ENCODE results near the gene PAM.

DNA sequence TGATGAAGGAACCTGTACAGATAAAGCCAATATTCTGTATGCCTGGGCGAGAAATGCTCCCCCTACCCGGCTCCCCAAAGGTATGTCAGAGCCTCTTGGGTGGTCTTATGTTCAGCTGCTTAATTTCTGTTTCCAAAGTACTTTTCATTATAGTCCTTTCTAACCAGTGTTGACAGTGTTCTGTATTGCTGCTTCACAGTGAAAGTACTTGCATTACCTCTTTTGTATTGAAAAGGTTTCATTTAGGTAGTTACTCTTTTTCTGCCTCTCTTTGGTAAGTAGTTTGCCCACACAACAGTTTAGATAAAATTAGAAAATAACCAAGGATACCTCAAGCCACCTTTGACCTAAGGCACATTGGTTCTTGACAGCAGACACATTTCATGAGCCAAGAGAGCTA, 169.9 kb downstream of the PAM start:
- TF ChIP-seq, protein P1, sequence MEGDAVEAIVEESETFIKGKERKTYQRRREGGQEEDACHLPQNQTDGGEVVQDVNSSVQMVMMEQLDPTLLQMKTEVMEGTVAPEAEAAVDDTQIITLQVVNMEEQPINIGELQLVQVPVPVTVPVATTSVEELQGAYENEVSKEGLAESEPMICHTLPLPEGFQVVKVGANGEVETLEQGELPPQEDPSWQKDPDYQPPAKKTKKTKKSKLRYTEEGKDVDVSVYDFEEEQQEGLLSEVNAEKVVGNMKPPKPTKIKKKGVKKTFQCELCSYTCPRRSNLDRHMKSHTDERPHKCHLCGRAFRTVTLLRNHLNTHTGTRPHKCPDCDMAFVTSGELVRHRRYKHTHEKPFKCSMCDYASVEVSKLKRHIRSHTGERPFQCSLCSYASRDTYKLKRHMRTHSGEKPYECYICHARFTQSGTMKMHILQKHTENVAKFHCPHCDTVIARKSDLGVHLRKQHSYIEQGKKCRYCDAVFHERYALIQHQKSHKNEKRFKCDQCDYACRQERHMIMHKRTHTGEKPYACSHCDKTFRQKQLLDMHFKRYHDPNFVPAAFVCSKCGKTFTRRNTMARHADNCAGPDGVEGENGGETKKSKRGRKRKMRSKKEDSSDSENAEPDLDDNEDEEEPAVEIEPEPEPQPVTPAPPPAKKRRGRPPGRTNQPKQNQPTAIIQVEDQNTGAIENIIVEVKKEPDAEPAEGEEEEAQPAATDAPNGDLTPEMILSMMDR (IDR thresholded peaks at IDR 0.05; ENCODE audit: low read length) = no peak
- no peak for TF ChIP-seq EZH2 (optimal IDR thresholded peaks at IDR 0.05; ENCODE audit: low read depth, low read length)
- TF ChIP-seq EZH2phosphoT487 (IDR thresholded peaks at IDR 0.05; ENCODE audit: low read length) = no peak

Data from MM.1S (cell line).